HepG2 (cell line): Measurements from ENCODE around the gene TNFAIP8L2. TPM values are rescaled to one million over a fixed set of nuclear protein-coding genes. Genes with fewer than 3 reads are reported as not detected.

Experiments
- ATF1 ChIP-seq: IDR thresholded peaks from 2 replicates; pipeline ENCODE4 v1.6.1; 2016; ENCODE audit warnings: mild to moderate bottlenecking, control low read depth
- EP300 ChIP-seq, 3 experiments: sonication (generic) in 1 of 3; formaldehyde crosslinking in 1 of 3; IDR thresholded peaks; 2 replicates each; pipeline versions ENCODE4 v1.5.1 to v1.6.1; 2011 to 2020; ENCODE audit warnings: low read depth in 2 of 3, low read length in 2 of 3, borderline replicate concordance in 1 of 3, improper control_type of control experiment in 1 of 3, mild to moderate bottlenecking in 1 of 3, missing genetic modification reagents in 1 of 3, moderate library complexity in 1 of 3
- GATA4 ChIP-seq: sonication (generic); IDR thresholded peaks from 2 replicates; pipeline ENCODE4 v1.6.1; 2016; ENCODE audit warnings: antibody characterized with exemption, low read depth, borderline replicate concordance
- HDAC1 ChIP-seq: sonication (generic); formaldehyde crosslinking; IDR thresholded peaks from 2 replicates; pipeline ENCODE4 v1.5.1; 2020; ENCODE audit warnings: mild to moderate bottlenecking, missing genetic modification reagents
- HNF4G ChIP-seq, 2 experiments: sonication (generic) in 1 of 2; formaldehyde crosslinking in 1 of 2; IDR thresholded peaks; 2 replicates each; pipeline versions ENCODE4 v1.4.0 to v1.6.1; 2011 to 2020; ENCODE audit warnings: borderline replicate concordance in 2 of 2, low read depth in 2 of 2, mild to moderate bottlenecking in 2 of 2, low read length in 1 of 2, missing genetic modification reagents in 1 of 2, moderate library complexity in 1 of 2
- MIER3 ChIP-seq: IDR thresholded peaks from 2 replicates; pipeline ENCODE4 v1.6.1; 2016; ENCODE audit warnings: missing compliant biosample characterization, borderline replicate concordance
- PBX2 ChIP-seq: IDR thresholded peaks from 2 replicates; pipeline ENCODE4 v1.6.1; 2016; ENCODE audit warnings: control low read depth
- PRPF4 ChIP-seq: fragments of 200-400 bp; formaldehyde crosslinking; IDR thresholded peaks from 2 replicates; pipeline ENCODE4 v1.6.1; 2016; ENCODE audit warnings: low read length, low read depth; ENCODE audit not compliant: poor library complexity, severe bottlenecking
- SOX6 ChIP-seq, 2 experiments: fragments of 450-650 bp in 1 of 2; sonication (generic) in 1 of 2; formaldehyde crosslinking in 1 of 2; IDR thresholded peaks; 2 replicates each; pipeline versions ENCODE4 v1.4.0 to v1.6.1; 2017 to 2020; ENCODE audit warnings: antibody characterized with exemption in 1 of 2, mild to moderate bottlenecking in 1 of 2, missing genetic modification reagents in 1 of 2
- SRSF4 ChIP-seq: fragments of 200-400 bp; formaldehyde crosslinking; IDR thresholded peaks from one replicate; pipeline ENCODE4 v1.6.1; 2018; ENCODE audit warnings: mild to moderate bottlenecking, low read depth, low read length, moderate library complexity; ENCODE audit not compliant: poor library complexity, severe bottlenecking
- ZNF383 ChIP-seq: sonication (generic); formaldehyde crosslinking; IDR thresholded peaks from 2 replicates; pipeline ENCODE4 v1.4.0; 2020; ENCODE audit warnings: missing genetic modification reagents, mild to moderate bottlenecking, borderline replicate concordance
- ZNF546 ChIP-seq: sonication (generic); formaldehyde crosslinking; conservative IDR thresholded peaks from 2 replicates; pipeline ENCODE4 v1.8.1; 2023; ENCODE audit warnings: mild to moderate bottlenecking, missing genetic modification reagents
- ZNF639 ChIP-seq: conservative IDR thresholded peaks from 2 replicates; pipeline ENCODE4 v1.6.1; 2018; ENCODE audit warnings: missing genetic modification reagents
- ZNF670 ChIP-seq: sonication (generic); formaldehyde crosslinking; IDR thresholded peaks from 2 replicates; pipeline ENCODE4 v1.8.0; 2022; ENCODE audit warnings: mild to moderate bottlenecking, missing genetic modification reagents, borderline replicate concordance
- ZNF782 ChIP-seq: sonication (generic); formaldehyde crosslinking; IDR thresholded peaks from 2 replicates; pipeline ENCODE4 v1.4.0; 2020; ENCODE audit warnings: missing genetic modification reagents, mild to moderate bottlenecking, borderline replicate concordance
- ZNF792 ChIP-seq: IDR thresholded peaks from 2 replicates; pipeline ENCODE4 v1.6.1; 2016
- polyA plus RNA-seq, 8 experiments: library from polyadenylated mRNA; depleted of rRNA in 3 of 8; stranded (reverse) in 7 of 8; unstranded in 1 of 8; fragments of >200 nt; fragmentation: Illumina TruSeq in 4 of 8; extraction: Trizol in 4 of 8; gene quantifications; 2 replicates each; pipeline versions ENCODE4 v1.2.1 to v1.2.3, GENCODE V29; 2011 to 2016; ENCODE audit warnings: low read depth in 4 of 8, missing spikeins in 1 of 8, mixed read lengths in 1 of 8; ENCODE audit not compliant: insufficient read depth in 1 of 8
- total RNA-seq, 5 experiments: library from RNA; depleted of rRNA; stranded (reverse); fragments of >200 nt; fragmentation: Illumina TruSeq; extraction: Trizol; gene quantifications; 2 replicates each; pipeline ENCODE4 v1.2.3, GENCODE V29; 2016; ENCODE audit warnings: low read depth in 1 of 5
- TF ChIP-seq, protein P1 (sequence below): sonication (generic); formaldehyde crosslinking; IDR thresholded peaks from 2 replicates; pipeline ENCODE4 v1.5.1; 2020; ENCODE audit warnings: mild to moderate bottlenecking, missing genetic modification reagents, moderate library complexity
- TF ChIP-seq, protein P2 (sequence below): sonication (generic); formaldehyde crosslinking; IDR thresholded peaks from 2 replicates; pipeline ENCODE4 v1.4.0; 2020; ENCODE audit warnings: mild to moderate bottlenecking, missing genetic modification reagents

Gene TNFAIP8L2
- total and polyA plus RNA-seq, 2 of the 13 experiments (the other 11 are each of a cell fraction or from before 2014, with no cell fraction given), result not detected

DNA sequence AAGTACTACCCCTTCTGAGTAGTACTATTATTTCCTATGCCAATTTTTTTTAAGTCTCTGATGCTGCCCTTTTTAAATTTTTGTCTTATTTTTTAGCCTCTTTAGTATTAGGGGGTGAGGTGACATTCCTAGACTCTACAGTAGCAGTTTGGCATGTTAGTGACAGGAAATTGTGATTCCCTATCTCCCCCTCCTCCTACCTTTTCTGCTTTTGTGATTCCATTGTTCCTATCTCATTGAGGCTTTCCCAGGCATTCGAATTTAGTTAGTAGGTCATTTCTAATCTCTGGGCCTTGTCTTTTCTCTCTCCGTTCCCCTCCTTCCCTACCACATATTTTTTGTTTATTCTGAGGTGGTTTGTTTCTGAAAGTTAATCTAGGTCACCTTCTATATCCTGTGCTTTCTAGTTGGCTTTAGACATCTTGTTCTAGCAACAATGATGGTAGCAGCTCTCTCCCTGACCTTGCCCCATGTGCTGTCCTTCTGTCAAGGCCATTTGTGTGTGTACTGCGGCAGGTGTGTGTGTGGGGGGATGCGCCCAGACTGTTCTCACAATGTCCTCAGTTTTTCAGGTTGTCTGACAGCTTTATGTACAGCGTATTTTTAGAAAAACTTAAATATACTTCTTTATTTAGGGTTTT is 31.6 kb upstream of the TNFAIP8L2 start (continued):
- TF ChIP-seq, protein P1, sequence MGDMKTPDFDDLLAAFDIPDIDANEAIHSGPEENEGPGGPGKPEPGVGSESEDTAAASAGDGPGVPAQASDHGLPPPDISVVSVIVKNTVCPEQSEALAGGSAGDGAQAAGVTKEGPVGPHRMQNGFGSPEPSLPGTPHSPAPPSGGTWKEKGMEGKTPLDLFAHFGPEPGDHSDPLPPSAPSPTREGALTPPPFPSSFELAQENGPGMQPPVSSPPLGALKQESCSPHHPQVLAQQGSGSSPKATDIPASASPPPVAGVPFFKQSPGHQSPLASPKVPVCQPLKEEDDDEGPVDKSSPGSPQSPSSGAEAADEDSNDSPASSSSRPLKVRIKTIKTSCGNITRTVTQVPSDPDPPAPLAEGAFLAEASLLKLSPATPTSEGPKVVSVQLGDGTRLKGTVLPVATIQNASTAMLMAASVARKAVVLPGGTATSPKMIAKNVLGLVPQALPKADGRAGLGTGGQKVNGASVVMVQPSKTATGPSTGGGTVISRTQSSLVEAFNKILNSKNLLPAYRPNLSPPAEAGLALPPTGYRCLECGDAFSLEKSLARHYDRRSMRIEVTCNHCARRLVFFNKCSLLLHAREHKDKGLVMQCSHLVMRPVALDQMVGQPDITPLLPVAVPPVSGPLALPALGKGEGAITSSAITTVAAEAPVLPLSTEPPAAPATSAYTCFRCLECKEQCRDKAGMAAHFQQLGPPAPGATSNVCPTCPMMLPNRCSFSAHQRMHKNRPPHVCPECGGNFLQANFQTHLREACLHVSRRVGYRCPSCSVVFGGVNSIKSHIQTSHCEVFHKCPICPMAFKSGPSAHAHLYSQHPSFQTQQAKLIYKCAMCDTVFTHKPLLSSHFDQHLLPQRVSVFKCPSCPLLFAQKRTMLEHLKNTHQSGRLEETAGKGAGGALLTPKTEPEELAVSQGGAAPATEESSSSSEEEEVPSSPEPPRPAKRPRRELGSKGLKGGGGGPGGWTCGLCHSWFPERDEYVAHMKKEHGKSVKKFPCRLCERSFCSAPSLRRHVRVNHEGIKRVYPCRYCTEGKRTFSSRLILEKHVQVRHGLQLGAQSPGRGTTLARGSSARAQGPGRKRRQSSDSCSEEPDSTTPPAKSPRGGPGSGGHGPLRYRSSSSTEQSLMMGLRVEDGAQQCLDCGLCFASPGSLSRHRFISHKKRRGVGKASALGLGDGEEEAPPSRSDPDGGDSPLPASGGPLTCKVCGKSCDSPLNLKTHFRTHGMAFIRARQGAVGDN, result no peak
- TF ChIP-seq PBX2 (CRISPR knock-in tag) (no peak), SOX6 (IDR thresholded peaks at IDR 0.05) (no peak), SOX6 (CRISPR knock-in tag; IDR thresholded peaks at IDR 0.05) (peak; percentile 64), ZNF639 (no peak), HNF4G (IDR thresholded peaks at IDR 0.05; ENCODE audit: borderline replicate concordance, low read depth, low read length) (no peak), HNF4G (CRISPR knock-in tag; IDR thresholded peaks at IDR 0.05; ENCODE audit: borderline replicate concordance, low read depth) (no peak), ZNF792 (CRISPR knock-in tag) (no peak), ZNF670 (CRISPR knock-in tag) (no peak), ZNF383 (no peak), GATA4 (no peak), ATF1 (CRISPR knock-in tag) (no peak), ZNF782 (CRISPR knock-in tag) (no peak), HDAC1 (CRISPR knock-in tag) (peak; percentile 30; the same call in 1 of the 2 replicates), EP300 (IDR thresholded peaks at IDR 0.05; ENCODE audit: low read depth in 2 of 2, low read length in 2 of 2) (0 out of 4 replicates have a peak, but pooled peaks of 1 of the 2 experiments have one; percentile 9), EP300 (CRISPR knock-in tag; IDR thresholded peaks at IDR 0.05; ENCODE audit: borderline replicate concordance) (no peak), ZNF546 (CRISPR knock-in tag) (no peak), MIER3 (no peak), SRSF4 (no peak), PRPF4 (no peak)
- TF ChIP-seq, protein P2, sequence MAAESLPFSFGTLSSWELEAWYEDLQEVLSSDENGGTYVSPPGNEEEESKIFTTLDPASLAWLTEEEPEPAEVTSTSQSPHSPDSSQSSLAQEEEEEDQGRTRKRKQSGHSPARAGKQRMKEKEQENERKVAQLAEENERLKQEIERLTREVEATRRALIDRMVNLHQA (CRISPR knock-in tag), result no peak
